Ectodermal cell (in vitro differentiated cells): ENCODE results near the gene MLST8.
A peak's percentile ranks its signal among the peaks of the same experiment; 100 is the strongest.

Source experiments
- H3K27ac ChIP-seq: 2 replicates; pipeline ENCODE4 v1.7.0; 2013; ENCODE audit warnings: mild to moderate bottlenecking, low read depth, low read length; ENCODE audit not compliant: insufficient read depth, poor library complexity, severe bottlenecking
- H3K27me3 ChIP-seq: 2 replicates; pipeline ENCODE4 v1.7.0; 2013; ENCODE audit warnings: mild to moderate bottlenecking, low read length; ENCODE audit not compliant: insufficient read depth, control insufficient read depth, poor library complexity, severe bottlenecking
- H3K36me3 ChIP-seq: one replicate; pipeline ENCODE4 v1.7.0; 2013; ENCODE audit warnings: low read length; ENCODE audit not compliant: control insufficient read depth, insufficient read depth
- H3K4me1 ChIP-seq: one replicate; pipeline ENCODE4 v1.7.0; 2013; ENCODE audit warnings: low read length; ENCODE audit not compliant: control insufficient read depth, insufficient read depth
- H3K4me3 ChIP-seq: 2 replicates; pipeline ENCODE4 v1.7.0; 2013; ENCODE audit warnings: low read depth, low read length, control low read depth; ENCODE audit not compliant: insufficient read depth
- H3K9me3 ChIP-seq: 2 replicates; pipeline ENCODE4 v1.7.0; 2013; ENCODE audit warnings: mild to moderate bottlenecking, low read length, moderate library complexity; ENCODE audit not compliant: control insufficient read depth
- WGBS, 2 experiments: methylation state at CpG; one replicate each; pipeline ENCODE4 v1.1.7; 2013; ENCODE audit warnings: missing lambda C conversion rate in 2 of 2; 5-methylcytosine and 5-hydroxymethylcytosine counted together

Gene MLST8

GRCh38 chr16:2231016-2231931 lies 26.0 kb downstream of the MLST8 start:
- 95% methylated on average over 29 of the region's 29 CpGs for WGBS, 2 experiments
- H3K4me1 ChIP-seq: peaks cover 3% of the 10 kb centered on the region

GRCh38 chr16:2232094-2232990 lies 27.1 kb downstream of the MLST8 start:
- H3K27me3 ChIP-seq: peaks cover 18% of the 10 kb centered on the region
- H3K4me1 ChIP-seq: peaks cover 6% of the 10 kb centered on the region
- H3K9me3 ChIP-seq: no peaks in the 10 kb centered on the region
- 93 to 94% methylated on average over 41 of the region's 41 CpGs for WGBS, 2 experiments
- H3K4me3 ChIP-seq: no peak overlapping the region
- no peak overlapping the region for H3K27ac ChIP-seq
- H3K36me3 ChIP-seq: peaks cover 35% of the 10 kb centered on the region

More at GRCh38 chr16:2231016-2231931, 26.0 kb downstream of the MLST8 start:
- H3K36me3 ChIP-seq: peaks cover 35% of the 10 kb centered on the region
- H3K27me3 ChIP-seq: peaks cover 8% of the 10 kb centered on the region
- no peak overlapping the region for H3K27ac ChIP-seq
- H3K4me3 ChIP-seq: no peak overlapping the region
- no peaks in the 10 kb centered on the region for H3K9me3 ChIP-seq

GRCh38 chr16:2233046-2233775 lies 28.0 kb downstream of the MLST8 start:
- 95 to 96% methylated on average over 28 of the region's 28 CpGs for WGBS, 2 experiments
- H3K36me3 ChIP-seq: peaks cover 32% of the 10 kb centered on the region
- H3K27me3 ChIP-seq: peaks cover 27% of the 10 kb centered on the region
- H3K27ac ChIP-seq: no peak overlapping the region
- H3K9me3 ChIP-seq: no peaks in the 10 kb centered on the region
- H3K4me3 ChIP-seq: no peak overlapping the region
- peaks cover 6% of the 10 kb centered on the region for H3K4me1 ChIP-seq

GRCh38 chr16:2233872-2234812 lies 28.9 kb downstream of the MLST8 start:
- H3K27ac ChIP-seq: no peak overlapping the region
- H3K4me1 ChIP-seq: peaks cover 13% of the 10 kb centered on the region
- peaks cover 32% of the 10 kb centered on the region for H3K27me3 ChIP-seq
- H3K4me3 ChIP-seq: no peak overlapping the region
- peaks cover 24% of the 10 kb centered on the region for H3K36me3 ChIP-seq
- 96 to 97% methylated on average over 51 of the region's 51 CpGs for WGBS, 2 experiments
- no peaks in the 10 kb centered on the region for H3K9me3 ChIP-seq

GRCh38 chr16:2234813-2235170 lies 29.5 kb downstream of the MLST8 start:
- Histone ChIP-seq H3K9me3 (no peaks in the 10 kb centered on the region), H3K36me3 (peaks cover 22% of the 10 kb centered on the region), H3K27ac (no peak overlapping the region), H3K27me3 (peaks cover 32% of the 10 kb centered on the region), H3K4me1 (peaks cover 13% of the 10 kb centered on the region), H3K4me3 (no peak overlapping the region)
- 96% methylated on average over 18 of the region's 18 CpGs for WGBS, 2 experiments

GRCh38 chr16:2235234-2235651 lies 30.0 kb downstream of the MLST8 start:
- 94% methylated on average over 28 of the region's 28 CpGs for WGBS, 2 experiments
- no peak overlapping the region for H3K27ac ChIP-seq
- H3K27me3 ChIP-seq: peaks cover 32% of the 10 kb centered on the region
- H3K9me3 ChIP-seq: no peaks in the 10 kb centered on the region
- H3K4me3 ChIP-seq: no peak overlapping the region
- peaks cover 13% of the 10 kb centered on the region for H3K4me1 ChIP-seq
- peaks cover 22% of the 10 kb centered on the region for H3K36me3 ChIP-seq

- Histone ChIP-seq H3K27ac (no peak overlapping the region), H3K4me3 (peak overlapping the region; percentile 30), H3K27me3 (peaks cover 32% of the 10 kb centered on the region), H3K9me3 (no peaks in the 10 kb centered on the region), H3K36me3 (peaks cover 22% of the 10 kb centered on the region), H3K4me1 (peaks cover 13% of the 10 kb centered on the region)
- WGBS, 2 experiments: 81% methylated on average over 19 of the region's 19 CpGs
These were observed 30.6 kb downstream of the MLST8 start for GRCh38 chr16:2235695-2236336.

GRCh38 chr16:2236337-2237101 lies 31.3 kb downstream of the MLST8 start, which contains the start of gene DNASE1L2:
Gene DNASE1L2 (plus strand): TSS chr16:2236444. CDS start chr16:2236817, 373 bp downstream.
- Histone ChIP-seq H3K36me3 (peaks cover 21% of the 10 kb centered on the region), H3K27me3 (peaks cover 32% of the 10 kb centered on the region), H3K9me3 (no peaks in the 10 kb centered on the region), H3K4me1 (peaks cover 13% of the 10 kb centered on the region), H3K4me3 (peak within 1 kb of the TSS; percentile 30), H3K27ac (no peak within 1 kb of the TSS)
- 7 to 8% methylated on average over 64 of the region's 64 CpGs for WGBS, 2 experiments
